ENCODE results near the gene TWNK. TPM values are rescaled to one million over a fixed set of nuclear protein-coding genes. Genes with fewer than 3 reads are reported as not detected.

Gene TWNK
- total RNA-seq, 1 donor: 3.3 TPM

GRCh38 chr10:101031128-101031795 lies 43.9 kb downstream of the TWNK start, which contains the start of the genes PDZD7 and SFXN3:
PDZD7 (minus strand) TSS chr10:101031129; CDS start chr10:101030219, 910 bp downstream.
SFXN3 (plus strand) TSS chr10:101031234; CDS start chr10:101034695, 3,461 bp downstream.
- Histone ChIP-seq H3K79me2 (ENCODE audit: insufficient read depth, low read length) (peaks cover 37% of the 10 kb centered on the region), H4K20me1 (ENCODE audit: insufficient read depth, low read length) (peaks cover 26% of the 10 kb centered on the region), H3K27me3 (ENCODE audit: insufficient read depth, low read length) (peaks cover 13% of the 10 kb centered on the region), H2AFZ (ENCODE audit: low read length) (peak within 1 kb of the TSS; percentile 97), H3K4me2 (ENCODE audit: insufficient read depth, low read length) (peak within 1 kb of the TSS; percentile 86), H3K4me1 (ENCODE audit: insufficient read depth, low read length) (peaks cover 19% of the 10 kb centered on the region), H3K4me3 (ENCODE audit: insufficient read depth, low read length) (peak within 1 kb of the TSS; percentile 82), H3K27ac (ENCODE audit: low read depth, low read length) (peak within 1 kb of the TSS; percentile 92), H3K36me3 (ENCODE audit: insufficient read depth, low read length) (peaks cover 19% of the 10 kb centered on the region), H3K9me3 (ENCODE audit: low read depth, low read length) (no peaks in the 10 kb centered on the region)
- TF ChIP-seq CTCF (IDR thresholded peaks at IDR 0.05; ENCODE audit: extremely low read depth, low read depth, low read length): no peak
- peak; percentile 98 for DNase-seq (ENCODE audit: insufficient read length, low spot score, missing footprints)

GRCh38 chr10:101031796-101032636 lies 44.7 kb downstream of the TWNK start:
- H4K20me1 ChIP-seq (ENCODE audit: insufficient read depth, low read length): peaks cover 33% of the 10 kb centered on the region
- peak overlapping the region; percentile 86 for H3K4me2 ChIP-seq (ENCODE audit: insufficient read depth, low read length)
- H3K27me3 ChIP-seq (ENCODE audit: insufficient read depth, low read length): peaks cover 13% of the 10 kb centered on the region
- no peak for TF ChIP-seq CTCF (IDR thresholded peaks at IDR 0.05; ENCODE audit: extremely low read depth, low read depth, low read length)
- peak overlapping the region; percentile 82 for H3K4me3 ChIP-seq (ENCODE audit: insufficient read depth, low read length)
- peak overlapping the region; percentile 92 for H3K27ac ChIP-seq (ENCODE audit: low read depth, low read length)
- H2AFZ ChIP-seq (ENCODE audit: low read length): peak overlapping the region; percentile 97
- peaks cover 27% of the 10 kb centered on the region for H3K36me3 ChIP-seq (ENCODE audit: insufficient read depth, low read length)
- H3K4me1 ChIP-seq (ENCODE audit: insufficient read depth, low read length): peaks cover 19% of the 10 kb centered on the region
- H3K9me3 ChIP-seq (ENCODE audit: low read depth, low read length): no peaks in the 10 kb centered on the region
- peaks cover 42% of the 10 kb centered on the region for H3K79me2 ChIP-seq (ENCODE audit: insufficient read depth, low read length)
- DNase-seq (ENCODE audit: insufficient read length, low spot score, missing footprints): peak; percentile 95

- Histone ChIP-seq H4K20me1 (ENCODE audit: insufficient read depth, low read length) (peaks cover 37% of the 10 kb centered on the region), H3K36me3 (ENCODE audit: insufficient read depth, low read length) (peaks cover 34% of the 10 kb centered on the region), H3K4me1 (ENCODE audit: insufficient read depth, low read length) (peaks cover 19% of the 10 kb centered on the region), H3K27ac (ENCODE audit: low read depth, low read length) (peak overlapping the region; percentile 92), H3K27me3 (ENCODE audit: insufficient read depth, low read length) (peaks cover 13% of the 10 kb centered on the region), H3K79me2 (ENCODE audit: insufficient read depth, low read length) (peaks cover 46% of the 10 kb centered on the region), H3K4me2 (ENCODE audit: insufficient read depth, low read length) (peak overlapping the region; percentile 86), H3K4me3 (ENCODE audit: insufficient read depth, low read length) (peak overlapping the region; percentile 82), H3K9me3 (ENCODE audit: low read depth, low read length) (no peaks in the 10 kb centered on the region), H2AFZ (ENCODE audit: low read length) (peak overlapping the region; percentile 97)
- DNase-seq (ENCODE audit: insufficient read length, low spot score, missing footprints): peak; percentile 94
- TF ChIP-seq CTCF (IDR thresholded peaks at IDR 0.05; ENCODE audit: extremely low read depth, low read depth, low read length): no peak
These were observed 45.4 kb downstream of the TWNK start for GRCh38 chr10:101032637-101033224.

All from osteoblast (primary cell).